Measurements from ENCODE around the gene SPATA21.

GRCh38 chr1:16375521-16376340 lies 61.5 kb downstream of the SPATA21 start:
- TF ChIP-seq EZH2 (IDR thresholded peaks at IDR 0.05; ENCODE audit: insufficient read depth, poor library complexity, severe bottlenecking) (no peak), EZH2phosphoT487 (IDR thresholded peaks at IDR 0.05; ENCODE audit: insufficient read depth, low read depth) (no peak)
